GM23338 (cell line): ENCODE measurements around the gene HSPB2. TPM values are rescaled to one million over a fixed set of nuclear protein-coding genes. Genes with fewer than 3 reads are reported as not detected.

Experiments used
- ATAC-seq: fragments of 200-7000 bp; cut with Tn5 transposase; 3 replicates; pipeline ENCODE4 v1.9.1; 2020
- DNase-seq: peaks from one replicate; pipeline ENCODE4 v3.0.0-alpha.2; 2015; ENCODE audit warnings: low spot score
- H2AFZ ChIP-seq: fragments of 200-600 bp; sonication (generic); 2 replicates; pipeline ENCODE4 v1.8.0; 2016; ENCODE audit warnings: antibody characterized with exemption, mild to moderate bottlenecking, moderate library complexity
- H3F3A ChIP-seq: fragments of 200-600 bp; sonication (generic); replicated peaks from 2 replicates; pipeline ENCODE4 v1.8.0; 2017; ENCODE audit warnings: antibody characterized with exemption, mixed run types, low read depth
- H3K27ac ChIP-seq: fragments of 200-600 bp; sonication (generic); 2 replicates; pipeline ENCODE4 v1.6.1; 2016; ENCODE audit warnings: low read depth
- H3K27me3 ChIP-seq: fragments of 200-600 bp; sonication (generic); 2 replicates; pipeline ENCODE4 v1.8.0; 2016; ENCODE audit warnings: mild to moderate bottlenecking, mixed run types, moderate library complexity; ENCODE audit not compliant: insufficient read depth
- H3K36me3 ChIP-seq: fragments of 200-600 bp; sonication (generic); 2 replicates; pipeline ENCODE4 v1.8.0; 2016; ENCODE audit warnings: mild to moderate bottlenecking; ENCODE audit not compliant: insufficient read depth
- H3K4me1 ChIP-seq: fragments of 200-600 bp; sonication (generic); 2 replicates; pipeline ENCODE4 v1.8.0; 2016; ENCODE audit warnings: mild to moderate bottlenecking, moderate library complexity; ENCODE audit not compliant: insufficient read depth
- H3K4me2 ChIP-seq: fragments of 200-600 bp; sonication (generic); 2 replicates; pipeline ENCODE4 v1.7.1; 2017; ENCODE audit warnings: mixed run types
- H3K4me3 ChIP-seq: fragments of 200-600 bp; sonication (generic); 2 replicates; pipeline ENCODE4 v1.6.1; 2016; ENCODE audit warnings: mixed run types
- H3K79me2 ChIP-seq: fragments of 200-600 bp; sonication (generic); replicated peaks from 2 replicates; pipeline ENCODE4 v1.8.0; 2017; ENCODE audit warnings: mild to moderate bottlenecking; ENCODE audit not compliant: insufficient read depth
- H3K9me2 ChIP-seq: fragments of 200-600 bp; sonication (generic); 2 replicates; pipeline ENCODE4 v1.8.0; 2017; ENCODE audit not compliant: insufficient read depth
- H4K20me1 ChIP-seq: fragments of 200-600 bp; sonication (generic); replicated peaks from 2 replicates; pipeline ENCODE4 v1.8.0; 2017; ENCODE audit warnings: mild to moderate bottlenecking; ENCODE audit not compliant: insufficient read depth
- H3K27ac Mint-ChIP-seq: 2 replicates; pipeline ENCODE4 v1.8.0; 2020; ENCODE audit warnings: inconsistent platforms, mild to moderate bottlenecking, moderate library complexity, mixed read lengths
- H3K27me3 Mint-ChIP-seq: 3 replicates; pipeline ENCODE4 v1.8.0; 2022; ENCODE audit warnings: low read depth, mild to moderate bottlenecking, moderate library complexity, mixed read lengths, inconsistent platforms; ENCODE audit not compliant: insufficient read depth, poor library complexity
- H3K36me3 Mint-ChIP-seq: 3 replicates; pipeline ENCODE4 v1.8.0; 2021; ENCODE audit warnings: low read depth, mild to moderate bottlenecking, inconsistent platforms, moderate library complexity, mixed read lengths
- H3K4me1 Mint-ChIP-seq: 3 replicates; pipeline ENCODE4 v1.8.0; 2020; ENCODE audit warnings: mild to moderate bottlenecking, inconsistent platforms, mixed read lengths
- H3K4me3 Mint-ChIP-seq: 3 replicates; pipeline ENCODE4 v1.8.0; 2021; ENCODE audit warnings: moderate library complexity, mild to moderate bottlenecking, inconsistent platforms, mixed read lengths
- H3K9me3 Mint-ChIP-seq: 3 replicates; pipeline ENCODE4 v1.8.0; 2020; ENCODE audit warnings: moderate library complexity, mild to moderate bottlenecking, inconsistent platforms, mixed read lengths
- CTCF ChIP-seq, 2 experiments: fragments of 200-600 bp in 1 of 2; sonication (generic) in 1 of 2; conservative IDR thresholded peaks; 2 replicates each; pipeline versions ENCODE4 v1.5.1 to v1.6.1; 2016 to 2017; ENCODE audit warnings: antibody characterized with exemption in 2 of 2, low read depth in 2 of 2, mild to moderate bottlenecking in 2 of 2, moderate library complexity in 1 of 2
- ETS1 ChIP-seq: IDR thresholded peaks from 2 replicates; pipeline ENCODE4 v1.6.1; 2016; ENCODE audit warnings: antibody characterized with exemption
- EZH2 ChIP-seq: fragments of 200-600 bp; sonication (generic); IDR thresholded peaks from one replicate; pipeline ENCODE4 v1.8.0; 2017; ENCODE audit warnings: antibody characterized with exemption, mild to moderate bottlenecking, low read depth; ENCODE audit not compliant: unreplicated experiment
- EZH2phosphoT487 ChIP-seq: fragments of 200-600 bp; sonication (generic); IDR thresholded peaks from one replicate; pipeline ENCODE4 v1.8.1; 2018; ENCODE audit warnings: antibody characterized with exemption; ENCODE audit not compliant: unreplicated experiment
- JUNB ChIP-seq: IDR thresholded peaks from one replicate; pipeline ENCODE4 v1.6.1; 2016; ENCODE audit warnings: antibody characterized with exemption; ENCODE audit not compliant: unreplicated experiment
- POLR2AphosphoS5 ChIP-seq: IDR thresholded peaks from 2 replicates; pipeline ENCODE4 v1.6.1; 2016; ENCODE audit warnings: antibody characterized with exemption, low read depth
- REST ChIP-seq: IDR thresholded peaks from one replicate; pipeline ENCODE4 v1.6.1; 2018; ENCODE audit warnings: antibody characterized with exemption; ENCODE audit not compliant: unreplicated experiment
- STAT1 ChIP-seq: IDR thresholded peaks from one replicate; pipeline ENCODE4 v1.6.1; 2016; ENCODE audit warnings: antibody characterized with exemption; ENCODE audit not compliant: unreplicated experiment
- ZNF114 ChIP-seq: fragments of 250-450 bp; sonication (Bioruptor Pico); IDR thresholded peaks from 2 replicates; pipeline ENCODE4 v1.5.0; 2020; ENCODE audit warnings: mild to moderate bottlenecking, moderate library complexity
- ZNF331 ChIP-seq: fragments of 250-450 bp; sonication (Bioruptor Pico); IDR thresholded peaks from 2 replicates; pipeline ENCODE4 v1.5.0; 2020; ENCODE audit warnings: low read depth, mild to moderate bottlenecking, moderate library complexity
- polyA plus RNA-seq: library from polyadenylated mRNA; unstranded; fragments of >200 nt; fragmentation: Nextera tagmentation; extraction: Ambion mirVana; gene quantifications from 2 replicates; pipeline ENCODE4 v1.2.1, GENCODE V29; 2016
- total RNA-seq: library from RNA; depleted of rRNA; stranded (reverse); fragments of >200 nt; shearing (Covaris generic); gene quantifications from 2 replicates; pipeline ENCODE4 v1.2.3, GENCODE V29; 2014

The HSPB2 gene
- total and polyA plus RNA-seq, 2 experiments from 2014 or later = 1.0 to 2.6 TPM

- no peaks in the 10 kb centered on the region for H3K36me3 ChIP-seq
- no peak overlapping the region for H3K4me3 Mint-ChIP-seq
- H3K79me2 ChIP-seq = no peaks in the 10 kb centered on the region
- peaks cover 14% of the 10 kb centered on the region; the same call in 1 of the 2 replicates for H3F3A ChIP-seq
- H3K36me3 Mint-ChIP-seq = no peaks in the 10 kb centered on the region; the same call in 2 of the 3 replicates
- H3K4me1 Mint-ChIP-seq = peaks cover 36% of the 10 kb centered on the region
- no peaks in the 10 kb centered on the region; the same call in 2 of the 3 replicates for H3K9me3 Mint-ChIP-seq
- no peaks in the 10 kb centered on the region for H3K27me3 ChIP-seq
- H3K9me2 ChIP-seq = no peaks in the 10 kb centered on the region
- H3K27ac Mint-ChIP-seq = no peak overlapping the region
- H3K27me3 Mint-ChIP-seq = peaks cover 11% of the 10 kb centered on the region
- no peak overlapping the region for H2AFZ ChIP-seq
- no peaks in the 10 kb centered on the region for H4K20me1 ChIP-seq
- ATAC-seq (no peak), DNase-seq (no peak)
- H3K4me1 ChIP-seq = peaks cover 31% of the 10 kb centered on the region
- TF ChIP-seq EZH2phosphoT487 = no peak
- no peak for TF ChIP-seq POLR2AphosphoS5
- TF ChIP-seq ZNF331 (CRISPR knock-in tag) = no peak
- TF ChIP-seq EZH2 = no peak
- no peak for TF ChIP-seq JUNB
- TF ChIP-seq CTCF (conservative IDR thresholded peaks at IDR 0.05; ENCODE audit: low read depth in 2 of 2) = no peak
- no peak for TF ChIP-seq STAT1
- no peak for TF ChIP-seq ETS1
- no peak for TF ChIP-seq REST
- H3K27ac ChIP-seq = no peak overlapping the region
- no peak overlapping the region for H3K4me3 ChIP-seq
- no peak overlapping the region for H3K4me2 ChIP-seq
These were observed 21.3 kb downstream of the HSPB2 start for GRCh38 chr11:111933872-111934271.

- H3K27me3 Mint-ChIP-seq = peaks cover 8% of the 10 kb centered on the region
- H3K36me3 Mint-ChIP-seq = no peaks in the 10 kb centered on the region; the same call in 2 of the 3 replicates
- H3K9me2 ChIP-seq = no peaks in the 10 kb centered on the region
- H3K4me3 Mint-ChIP-seq = no peak overlapping the region
- no peak overlapping the region for H3K4me2 ChIP-seq
- H3K27me3 ChIP-seq = no peaks in the 10 kb centered on the region
- H2AFZ ChIP-seq = no peak overlapping the region
- H3K9me3 Mint-ChIP-seq = no peaks in the 10 kb centered on the region; the same call in 2 of the 3 replicates
- peaks cover 35% of the 10 kb centered on the region for H3K4me1 ChIP-seq
- H3K4me1 Mint-ChIP-seq = peaks cover 41% of the 10 kb centered on the region
- H3K79me2 ChIP-seq = 0 out of 2 replicates have a peak, but pooled peaks cover 3% of the 10 kb centered on the region
- H3K4me3 ChIP-seq = no peak overlapping the region
- no peaks in the 10 kb centered on the region for H4K20me1 ChIP-seq
- no peak for TF ChIP-seq EZH2phosphoT487
- no peak for TF ChIP-seq ETS1
- no peak for TF ChIP-seq STAT1
- no peak for TF ChIP-seq POLR2AphosphoS5
- TF ChIP-seq ZNF114 (CRISPR knock-in tag) = no peak
- no peak for TF ChIP-seq JUNB
- TF ChIP-seq ZNF331 (CRISPR knock-in tag) = no peak
- TF ChIP-seq CTCF (conservative IDR thresholded peaks at IDR 0.05; ENCODE audit: low read depth in 2 of 2) = no peak
- no peaks in the 10 kb centered on the region for H3K36me3 ChIP-seq
- DNase-seq = no peak
- H3K27ac Mint-ChIP-seq = no peak overlapping the region
- H3F3A ChIP-seq = peaks cover 14% of the 10 kb centered on the region; the same call in 1 of the 2 replicates
- no peak overlapping the region for H3K27ac ChIP-seq
- ATAC-seq = no peak
These were observed 21.8 kb downstream of the HSPB2 start for GRCh38 chr11:111934306-111934705.
